Upper lobe of left lung (tissue), 6 donors: ENCODE measurements around the gene DCPS. TPM values are rescaled to one million over a fixed set of nuclear protein-coding genes. Genes with fewer than 3 reads are reported as not detected.
A peak's percentile ranks its signal among the peaks of the same experiment; 100 is the strongest.

Experiments used
- ATAC-seq, 2 donors: fragments of 200-7000 bp; cut with Tn5 transposase; one replicate each; pipeline ENCODE4 v1.9.1; 2022; ENCODE audit warnings: mild to moderate bottlenecking in 2 of 2, moderate library complexity in 2 of 2; ENCODE audit not compliant: low FRiP score in 2 of 2
- DNase-seq, 2 donors: peaks; one replicate each; pipeline ENCODE4 v3.0.0-alpha.2; 2019 to 2020
- H3K27ac ChIP-seq, 4 donors: fragments of 200-600 bp; sonication (generic); one replicate each; pipeline ENCODE4 v1.5.1; 2016 to 2019
- H3K27me3 ChIP-seq, 4 donors: fragments of 200-600 bp; sonication (generic); one replicate each; pipeline ENCODE4 v1.5.1; 2017 to 2019
- H3K36me3 ChIP-seq, 4 donors: fragments of 200-600 bp; sonication (generic); one replicate each; pipeline ENCODE4 v1.5.1; 2016 to 2019
- H3K4me1 ChIP-seq, 4 donors: fragments of 200-600 bp; sonication (generic); one replicate each; pipeline ENCODE4 v1.5.1; 2018 to 2019
- H3K4me3 ChIP-seq, 4 donors: fragments of 200-600 bp; sonication (generic); one replicate each; pipeline ENCODE4 v1.5.1; 2017 to 2019; ENCODE audit warnings: mild to moderate bottlenecking in 2 of 4, moderate library complexity in 1 of 4
- H3K9me3 ChIP-seq, 4 donors: fragments of 200-600 bp; sonication (generic); one replicate each; pipeline ENCODE4 v1.5.1; 2018 to 2019
- EP300 ChIP-seq, 4 donors: sonication (generic); formaldehyde crosslinking; IDR thresholded peaks; one replicate each; pipeline ENCODE4 v1.5.1; 2017; ENCODE audit warnings: antibody characterized with exemption in 4 of 4, control low read depth in 2 of 4
- POLR2A ChIP-seq, 4 donors: fragments of 450-650 bp; IDR thresholded peaks; one replicate each; pipeline ENCODE4 v1.5.1; 2016 to 2017; ENCODE audit warnings: antibody characterized with exemption in 4 of 4, mild to moderate bottlenecking in 2 of 4
- POLR2AphosphoS5 ChIP-seq, 2 donors: sonication (generic); formaldehyde crosslinking; IDR thresholded peaks; one replicate each; pipeline ENCODE4 v1.5.1; 2017; ENCODE audit warnings: antibody characterized with exemption in 2 of 2
- WGBS, 2 donors: methylation state at CpG; one replicate each; pipeline ENCODE4 v1.1.5; 2017 to 2018; 5-methylcytosine and 5-hydroxymethylcytosine counted together
- total RNA-seq, 6 donors: library from RNA; depleted of rRNA in 4 of 6; stranded (reverse); fragments of >200 nt in 4 of 6; gene quantifications; one replicate each; pipeline versions ENCODE4 v1.1.0 to v1.2.1, GENCODE V29; 2016 to 2021
- TF ChIP-seq, protein P1 (sequence below), 6 experiments: fragments of 450-650 bp in 4 of 6; fragments of 200-600 bp in 2 of 6; sonication (generic) in 2 of 6; IDR thresholded peaks; one replicate each; pipeline ENCODE4 v1.5.1; 2016 to 2019; ENCODE audit warnings: antibody characterized with exemption in 6 of 6
- donor health status: DM: no; HTN: no; CAD: no; lungs with moderate emphysema.
- donor health status: DM: no; HTN: yes; CAD: no; lungs with severe emphysema.

Gene DCPS
- total RNA-seq, 6 donors from 2014 or later, result 6.3 to 21.4 (median 14.1) TPM

DNA sequence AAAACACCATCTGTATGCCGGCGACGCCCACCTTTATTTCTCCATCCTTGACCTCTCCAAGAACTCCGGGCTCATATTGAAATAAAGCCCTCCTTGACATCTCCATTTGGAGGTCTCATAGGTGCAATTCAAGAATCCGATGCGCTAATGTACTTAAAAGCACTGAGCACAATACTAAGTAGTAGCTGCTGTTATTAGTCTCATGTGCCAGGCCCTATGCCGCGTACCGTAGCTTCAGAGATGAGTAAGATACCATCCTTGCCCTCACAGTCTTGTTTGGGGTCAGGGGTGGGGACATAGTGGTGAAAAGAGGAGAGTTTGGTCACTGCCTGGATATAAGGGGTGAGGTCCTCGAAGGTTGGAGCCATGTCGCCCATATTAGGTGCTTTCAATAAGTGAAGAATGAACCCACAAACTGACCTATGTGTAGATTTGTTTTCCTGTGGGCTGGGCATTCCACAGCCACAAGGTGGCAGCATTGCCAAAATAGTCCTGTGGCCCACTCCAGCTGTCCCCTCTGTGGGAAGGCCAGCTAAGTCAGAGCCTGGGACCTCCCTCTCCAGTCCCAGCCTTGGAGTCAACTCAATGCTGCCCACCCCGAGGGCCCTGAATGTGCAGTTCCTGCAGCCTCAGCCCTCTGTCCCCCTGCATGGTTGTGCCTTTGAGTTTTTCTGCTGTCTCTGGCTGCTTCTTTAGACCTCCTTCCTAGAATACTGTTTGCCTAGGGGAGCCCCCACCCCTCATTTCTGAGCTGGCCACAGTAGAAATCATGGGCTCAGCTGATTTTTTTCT lies 6.5 kb downstream of the DCPS start:
- Histone ChIP-seq H3K27me3 (no peaks in the 10 kb centered on the region), H3K4me3 (no peak overlapping the region), H3K4me1 (peaks cover 6 to 11% (median 10%) of the 10 kb centered on the region in 4 donors), H3K27ac (peak overlapping the region in 2 of 4 donors; percentile 62 to 82), H3K9me3 (no peaks in the 10 kb centered on the region), H3K36me3 (peaks cover 0 to 26% (median 0%) of the 10 kb centered on the region in 4 donors)
- WGBS, 2 donors, result 72 to 73% methylated on average over 12 of the region's 12 CpGs
- TF ChIP-seq, protein P1, sequence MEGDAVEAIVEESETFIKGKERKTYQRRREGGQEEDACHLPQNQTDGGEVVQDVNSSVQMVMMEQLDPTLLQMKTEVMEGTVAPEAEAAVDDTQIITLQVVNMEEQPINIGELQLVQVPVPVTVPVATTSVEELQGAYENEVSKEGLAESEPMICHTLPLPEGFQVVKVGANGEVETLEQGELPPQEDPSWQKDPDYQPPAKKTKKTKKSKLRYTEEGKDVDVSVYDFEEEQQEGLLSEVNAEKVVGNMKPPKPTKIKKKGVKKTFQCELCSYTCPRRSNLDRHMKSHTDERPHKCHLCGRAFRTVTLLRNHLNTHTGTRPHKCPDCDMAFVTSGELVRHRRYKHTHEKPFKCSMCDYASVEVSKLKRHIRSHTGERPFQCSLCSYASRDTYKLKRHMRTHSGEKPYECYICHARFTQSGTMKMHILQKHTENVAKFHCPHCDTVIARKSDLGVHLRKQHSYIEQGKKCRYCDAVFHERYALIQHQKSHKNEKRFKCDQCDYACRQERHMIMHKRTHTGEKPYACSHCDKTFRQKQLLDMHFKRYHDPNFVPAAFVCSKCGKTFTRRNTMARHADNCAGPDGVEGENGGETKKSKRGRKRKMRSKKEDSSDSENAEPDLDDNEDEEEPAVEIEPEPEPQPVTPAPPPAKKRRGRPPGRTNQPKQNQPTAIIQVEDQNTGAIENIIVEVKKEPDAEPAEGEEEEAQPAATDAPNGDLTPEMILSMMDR (IDR thresholded peaks at IDR 0.05), result peak; percentile 76 to 88 (median 83)
- TF ChIP-seq EP300 (IDR thresholded peaks at IDR 0.05), result no peak
- DNase-seq (peak in 1 of 2 donors; percentile 80), ATAC-seq (peak; percentile 89 to 95)

DNA sequence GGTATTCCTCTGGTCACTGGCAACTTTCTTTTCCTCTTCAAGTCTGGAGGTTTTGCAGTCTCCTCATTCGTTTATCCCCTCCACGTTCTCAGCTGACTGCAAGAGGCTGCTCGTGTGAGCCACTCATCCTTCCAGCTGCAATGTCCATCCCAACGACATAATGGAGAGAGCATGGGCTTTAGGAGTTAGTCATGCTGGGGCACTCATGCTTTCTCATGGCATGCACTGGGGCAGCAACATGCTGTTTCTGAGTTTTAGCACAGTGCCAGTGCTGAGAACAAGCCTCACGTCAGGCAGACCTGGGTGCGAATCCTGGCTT lies 7.1 kb downstream of the DCPS start:
- TF ChIP-seq POLR2A (IDR thresholded peaks at IDR 0.05) (no peak), EP300 (IDR thresholded peaks at IDR 0.05) (no peak), POLR2AphosphoS5 (IDR thresholded peaks at IDR 0.05) (no peak)
- TF ChIP-seq, protein P1 (IDR thresholded peaks at IDR 0.05), result no peak
- Histone ChIP-seq H3K4me1 (peaks cover 6 to 11% (median 10%) of the 10 kb centered on the region in 4 donors), H3K27me3 (no peaks in the 10 kb centered on the region), H3K36me3 (peaks cover 0 to 26% (median 0%) of the 10 kb centered on the region in 4 donors), H3K4me3 (no peak overlapping the region), H3K27ac (peak overlapping the region in 3 of 4 donors; percentile 52 to 82 (median 62)), H3K9me3 (no peaks in the 10 kb centered on the region)
- peak in 1 of 2 donors; percentile 24 for ATAC-seq
- no peak for DNase-seq
- 60 to 76% methylated on average over 5 to 6 of the region's 6 CpGs for WGBS, 2 donors

DNA sequence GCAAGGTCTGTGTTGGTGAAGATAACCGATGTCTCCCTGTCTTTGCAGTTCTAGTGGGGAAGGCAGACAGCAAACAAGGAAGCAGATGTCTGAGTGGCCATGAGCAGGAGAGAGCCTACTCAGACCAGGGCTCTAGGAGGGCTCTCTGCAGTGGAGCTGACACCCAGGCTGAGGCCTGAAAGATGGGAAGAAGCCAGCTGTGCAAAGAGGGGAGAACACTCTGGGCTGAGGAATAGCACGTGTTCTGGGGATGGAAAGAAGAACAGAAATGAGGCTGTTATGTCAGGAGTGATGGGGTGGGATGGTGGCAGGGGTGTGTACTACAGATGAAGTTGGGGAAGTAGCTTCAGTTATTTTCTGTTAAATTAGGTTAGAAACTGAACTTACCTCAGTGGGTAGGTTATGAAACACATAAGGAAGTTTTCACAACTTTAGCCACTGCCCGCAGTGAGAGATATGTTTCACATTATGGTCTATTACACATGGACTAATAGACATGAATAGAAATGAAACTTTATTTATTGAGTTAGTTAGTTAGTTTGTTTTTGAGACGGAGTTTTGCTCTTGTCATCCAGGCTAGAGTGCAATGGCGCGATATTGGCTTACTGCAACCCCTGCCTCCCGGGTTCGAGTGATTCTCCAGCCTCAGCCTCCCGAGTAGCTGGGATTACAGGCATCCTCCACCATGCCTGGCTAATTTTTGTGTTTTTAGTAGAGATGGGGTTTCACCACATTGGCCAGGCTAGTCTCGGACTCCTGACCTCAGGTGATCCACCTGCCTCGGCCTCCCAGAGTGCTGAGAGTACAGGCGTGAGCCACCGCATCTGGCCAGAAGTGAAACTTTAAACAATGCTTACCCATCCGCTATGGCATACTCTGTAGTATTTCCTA lies 7.8 kb downstream of the DCPS start:
- TF ChIP-seq POLR2AphosphoS5 (IDR thresholded peaks at IDR 0.05) (no peak), POLR2A (IDR thresholded peaks at IDR 0.05) (no peak)
- TF ChIP-seq, protein P1 (IDR thresholded peaks at IDR 0.05), result peak in 3 of 6 experiments; percentile 6 to 10 (median 8)
- DNase-seq (no peak), ATAC-seq (peak; percentile 37 to 70)
- no peak overlapping the region for H3K4me3 ChIP-seq
- 76 to 79% methylated on average over 14 of the region's 14 CpGs for WGBS, 2 donors
- no peaks in the 10 kb centered on the region for H3K9me3 ChIP-seq
- H3K27me3 ChIP-seq, result no peaks in the 10 kb centered on the region
- H3K27ac ChIP-seq, result peak overlapping the region; percentile 39 to 82 (median 57)
- H3K4me1 ChIP-seq, result peaks cover 10 to 11% (median 10%) of the 10 kb centered on the region in 4 donors
- H3K36me3 ChIP-seq, result peaks cover 0 to 23% (median 0%) of the 10 kb centered on the region in 4 donors

DNA sequence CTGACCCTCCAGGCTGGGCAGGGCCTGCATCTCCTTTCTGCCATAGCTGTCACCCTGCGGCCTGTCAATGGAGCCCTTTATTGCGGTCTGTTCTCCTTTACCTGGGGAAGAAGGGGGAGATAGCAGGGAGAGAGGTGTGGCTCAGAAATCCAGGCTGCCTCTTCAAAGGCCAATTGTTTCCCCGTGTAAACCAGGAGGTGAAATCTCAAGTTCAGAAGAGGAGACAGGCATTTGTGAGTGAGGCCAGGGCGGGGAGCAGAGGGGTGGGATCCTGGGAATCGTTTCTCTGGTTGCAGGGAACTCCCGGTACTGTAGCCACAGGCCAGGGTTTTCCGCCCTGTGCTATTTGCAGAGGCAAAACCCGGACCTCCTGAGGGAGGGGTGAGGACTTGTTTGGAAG lies 9.1 kb downstream of the DCPS start:
- TF ChIP-seq POLR2AphosphoS5 (IDR thresholded peaks at IDR 0.05) (no peak), POLR2A (IDR thresholded peaks at IDR 0.05) (no peak), EP300 (IDR thresholded peaks at IDR 0.05) (no peak)
- TF ChIP-seq, protein P1 (IDR thresholded peaks at IDR 0.05), result no peak
- H3K27ac ChIP-seq, result no peak overlapping the region
- ATAC-seq, result no peak

More for the DNA sequence above, 9.1 kb downstream of the DCPS start:
- Histone ChIP-seq H3K4me3 (no peak overlapping the region), H3K27me3 (no peaks in the 10 kb centered on the region), H3K36me3 (peaks cover 0 to 15% (median 0%) of the 10 kb centered on the region in 4 donors), H3K4me1 (peaks cover 18 to 21% (median 19%) of the 10 kb centered on the region in 4 donors), H3K9me3 (no peaks in the 10 kb centered on the region)
- DNase-seq, result no peak
- 67 to 73% methylated on average over 7 to 8 of the region's 8 CpGs for WGBS, 2 donors
